Caco-2 (cell line): ENCODE results near the gene PALM3. TPM values are rescaled to one million over a fixed set of nuclear protein-coding genes. Genes with fewer than 3 reads are reported as not detected.
"Not testable (repeated sequence)": the region's sequence is repeated elsewhere in the genome, so short reads cannot be mapped to it uniquely, and the experiment has no call there.

Source experiments
- BruUV-seq: library from RNA; stranded (reverse); fragments of 400-500 nt; replicated peaks from 2 replicates; lab custom pipeline; 2021; lab: Mats Ljungman, UMichigan
- CTCF ChIA-PET: fragments of 300-600 bp; sonication (Branson Sonifier 250); formaldehyde crosslinking; loops from one replicate; lab custom pipeline; 2022; ENCODE audit warnings: antibody characterized with exemption; lab: Charles Lee
- POLR2A ChIA-PET: fragments of 300-600 bp; sonication (Branson Sonifier 250); formaldehyde crosslinking; loops from one replicate; lab custom pipeline; 2022; ENCODE audit warnings: antibody characterized with exemption; lab: Charles Lee
- DNase-seq, 2 experiments: peaks; one replicate each; pipeline versions ENCODE4 v3.0.0 to v3.0.0-alpha.2; 2020 to 2022
- H3K27me3 ChIP-seq: replicated peaks from 2 replicates; pipeline ENCODE4 v1.6.0; 2011; ENCODE audit warnings: low read length; ENCODE audit not compliant: control insufficient read depth, insufficient read depth
- H3K36me3 ChIP-seq: 2 replicates; pipeline ENCODE4 v1.5.1; 2011; ENCODE audit warnings: low read length; ENCODE audit not compliant: control insufficient read depth, insufficient read depth
- H3K4me1 ChIP-seq: fragments of 250-450 bp; sonication (Bioruptor Pico); 2 replicates; pipeline ENCODE4 v1.5.1; 2020; ENCODE audit warnings: mild to moderate bottlenecking
- H3K4me3 ChIP-seq: 2 replicates; pipeline ENCODE4 v1.5.1; 2011; ENCODE audit warnings: low read depth, mild to moderate bottlenecking, control low read depth, low read length
- H3K9me3 ChIP-seq: fragments of 250-450 bp; sonication (Bioruptor Pico); 2 replicates; pipeline ENCODE4 v1.5.1; 2020; ENCODE audit warnings: mild to moderate bottlenecking, moderate library complexity
- H3K27ac Mint-ChIP-seq: one replicate; pipeline ENCODE4 v1.8.0; 2022; ENCODE audit warnings: mixed read lengths; ENCODE audit not compliant: unreplicated experiment
- H3K27me3 Mint-ChIP-seq: one replicate; pipeline ENCODE4 v1.8.0; 2022; ENCODE audit warnings: mixed read lengths; ENCODE audit not compliant: insufficient read depth, unreplicated experiment
- H3K36me3 Mint-ChIP-seq: one replicate; pipeline ENCODE4 v1.8.0; 2022; ENCODE audit warnings: mild to moderate bottlenecking, mixed read lengths; ENCODE audit not compliant: insufficient read depth, unreplicated experiment
- H3K4me1 Mint-ChIP-seq: one replicate; pipeline ENCODE4 v1.8.0; 2022; ENCODE audit warnings: low read depth, mixed read lengths; ENCODE audit not compliant: unreplicated experiment
- H3K4me3 Mint-ChIP-seq: one replicate; pipeline ENCODE4 v1.8.0; 2022; ENCODE audit warnings: mild to moderate bottlenecking, moderate library complexity, mixed read lengths; ENCODE audit not compliant: unreplicated experiment
- H3K9me3 Mint-ChIP-seq: one replicate; pipeline ENCODE4 v1.8.0; 2022; ENCODE audit warnings: mixed read lengths; ENCODE audit not compliant: unreplicated experiment
- CTCF ChIP-seq, 2 experiments: fragments of 200-600 bp in 1 of 2; IDR thresholded peaks; 1 replicate in 1 of 2; 2 replicates in 1 of 2; pipeline versions ENCODE4 v1.5.1 to v1.8.0; 2011 to 2022; ENCODE audit warnings: antibody characterized with exemption in 1 of 2, control low read depth in 1 of 2, inconsistent platforms in 1 of 2, low read depth in 1 of 2, low read length in 1 of 2, mild to moderate bottlenecking in 1 of 2, moderate library complexity in 1 of 2; ENCODE audit not compliant: insufficient read depth in 1 of 2, severe bottlenecking in 1 of 2, unreplicated experiment in 1 of 2
- intact Hi-C: fragments of 100-400 bp; cut with micrococcal nuclease; formaldehyde crosslinking; loops from one replicate; pipeline ENCODE4 v1.10.0; 2022; ENCODE audit not compliant: unreplicated experiment
- total RNA-seq: library from RNA; stranded (reverse); gene quantifications from 2 replicates; pipeline ENCODE4 v1.2.3, GENCODE V29; 2022

Gene PALM3
- total RNA-seq, 1 experiment from 2014 or later: 25.9 TPM

GRCh38 chr19:14042659-14043608, 18.9 kb downstream of the PALM3 start:
- peak; percentile 23 to 32 for TF ChIP-seq CTCF (IDR thresholded peaks at IDR 0.05; ENCODE audit: insufficient read depth in 1 of 2, low read depth in 1 of 2, low read length in 1 of 2, severe bottlenecking in 1 of 2, unreplicated experiment in 1 of 2)
- BruUV-seq, H3K4me1 Mint-ChIP-seq, H3K27me3 Mint-ChIP-seq, H3K4me3 ChIP-seq, H3K36me3 Mint-ChIP-seq, H3K9me3 Mint-ChIP-seq, H3K27me3 ChIP-seq, intact Hi-C loops, H3K4me1 ChIP-seq, POLR2A ChIA-PET, H3K9me3 ChIP-seq, H3K4me3 Mint-ChIP-seq, H3K36me3 ChIP-seq: not testable (repeated sequence)
- peak in 1 of 2 experiments; percentile 50 for DNase-seq
- CTCF ChIA-PET: interaction anchor here (1.1 kb wide), 1 partner anchor 132 kb away, joined by 3 read pairs; no protein-coding TSS in a partner anchor
- H3K27ac Mint-ChIP-seq: peak overlapping the region; percentile 42

DNA sequence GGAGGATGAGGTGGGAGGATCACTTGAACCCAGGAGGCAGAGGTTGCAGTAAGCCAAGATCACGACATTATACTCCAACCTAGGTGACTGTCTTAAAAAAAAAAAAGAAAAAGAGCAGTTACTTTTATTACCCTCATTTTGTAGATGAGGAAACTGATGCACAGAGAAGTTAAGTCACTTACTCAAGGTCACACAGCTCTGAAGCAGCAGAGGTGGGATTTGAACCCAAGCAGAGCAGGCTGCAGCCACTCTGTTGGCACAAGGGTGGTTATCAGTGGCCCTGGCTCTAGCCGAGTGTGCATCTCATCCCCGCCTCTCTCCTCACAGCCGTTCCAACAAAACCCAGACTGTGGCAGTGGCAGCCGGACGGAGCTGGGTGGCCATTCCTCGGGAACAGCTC, 22.7 kb downstream of the PALM3 start:
- Mint-ChIP-seq H3K27ac (no peak overlapping the region), H3K36me3 (peaks cover 2% of the 10 kb centered on the region), H3K9me3 (no peaks in the 10 kb centered on the region), H3K4me3 (no peak overlapping the region), H3K4me1 (peaks cover 6% of the 10 kb centered on the region), H3K27me3 (no peaks in the 10 kb centered on the region)
- intact Hi-C loops: no loop called here
- ChIA-PET CTCF (interaction anchor here (0.7 kb wide), 1 partner anchor 34 kb away, joined by 3 read pairs; no protein-coding TSS in a partner anchor), POLR2A (no interaction called here)
- no peak for DNase-seq
- Histone ChIP-seq H3K27me3 (no peaks in the 10 kb centered on the region), H3K4me3 (no peak overlapping the region), H3K4me1 (no peaks in the 10 kb centered on the region), H3K36me3 (no peaks in the 10 kb centered on the region), H3K9me3 (no peaks in the 10 kb centered on the region)
- no TSS peak for BruUV-seq
- TF ChIP-seq CTCF (IDR thresholded peaks at IDR 0.05; ENCODE audit: insufficient read depth in 1 of 2, low read depth in 1 of 2, low read length in 1 of 2, severe bottlenecking in 1 of 2, unreplicated experiment in 1 of 2): no peak

GRCh38 chr19:14035706-14036105, 26.2 kb downstream of the PALM3 start:
- Histone ChIP-seq H3K9me3 (no peaks in the 10 kb centered on the region), H3K4me3 (no peak overlapping the region), H3K36me3 (no peaks in the 10 kb centered on the region), H3K27me3 (no peaks in the 10 kb centered on the region), H3K4me1 (no peaks in the 10 kb centered on the region)
- Mint-ChIP-seq H3K4me3 (no peak overlapping the region), H3K4me1 (peaks cover 6% of the 10 kb centered on the region), H3K36me3 (peaks cover 10% of the 10 kb centered on the region), H3K9me3 (no peaks in the 10 kb centered on the region), H3K27ac (no peak overlapping the region), H3K27me3 (no peaks in the 10 kb centered on the region)
- BruUV-seq: no TSS peak
- ChIA-PET CTCF (interaction anchor here (0.7 to 1.2 kb wide), 2 partner anchors 30 to 101 kb away, joined by 3 read pairs; partner anchors contain the start of gene ASF1B), POLR2A (no interaction called here)
- intact Hi-C loops: no loop called here
- TF ChIP-seq CTCF (IDR thresholded peaks at IDR 0.05; ENCODE audit: insufficient read depth in 1 of 2, low read depth in 1 of 2, low read length in 1 of 2, severe bottlenecking in 1 of 2, unreplicated experiment in 1 of 2): no peak
- DNase-seq: no peak
